GM18519 (cell line): Measurements from ENCODE around the gene CSF1R.
"Not testable (repeated sequence)": the region's sequence is repeated elsewhere in the genome, so short reads cannot be mapped to it uniquely, and the experiment has no call there.

Experiments
- ATAC-seq: cut with Tn5 transposase; IDR thresholded peaks from one replicate; pipeline ENCODE4 v1.9.1; 2021; ENCODE audit warnings: mild to moderate bottlenecking, moderate library complexity; ENCODE audit not compliant: unreplicated experiment, low FRiP score

CSF1R gene

GRCh38 chr5:150057996-150058395 lies 28.4 kb downstream of the CSF1R start:
- no peak for ATAC-seq

DNA sequence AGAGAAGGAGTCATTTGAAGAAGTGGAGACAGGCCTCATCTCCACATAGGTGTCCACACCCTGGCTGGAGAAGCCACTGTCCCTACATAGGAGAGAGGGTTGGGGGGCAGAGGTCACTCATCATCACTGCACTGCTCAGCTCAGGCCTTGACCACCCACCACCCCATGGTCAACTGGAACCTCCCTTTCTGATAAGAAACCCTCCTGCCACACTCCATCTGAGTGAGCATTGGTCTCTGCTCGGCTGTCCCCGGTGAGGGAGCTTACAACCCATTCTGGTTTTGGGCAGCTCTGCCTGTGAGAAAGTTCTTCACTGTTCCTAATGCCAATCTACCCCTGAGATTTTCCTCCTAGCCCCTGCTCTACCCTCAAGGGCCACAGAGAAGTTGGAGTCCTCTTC lies 28.8 kb downstream of the CSF1R start:
- ATAC-seq: no peak

GRCh38 chr5:150057052-150057451 lies 29.3 kb downstream of the CSF1R start:
- ATAC-seq: no peak

DNA sequence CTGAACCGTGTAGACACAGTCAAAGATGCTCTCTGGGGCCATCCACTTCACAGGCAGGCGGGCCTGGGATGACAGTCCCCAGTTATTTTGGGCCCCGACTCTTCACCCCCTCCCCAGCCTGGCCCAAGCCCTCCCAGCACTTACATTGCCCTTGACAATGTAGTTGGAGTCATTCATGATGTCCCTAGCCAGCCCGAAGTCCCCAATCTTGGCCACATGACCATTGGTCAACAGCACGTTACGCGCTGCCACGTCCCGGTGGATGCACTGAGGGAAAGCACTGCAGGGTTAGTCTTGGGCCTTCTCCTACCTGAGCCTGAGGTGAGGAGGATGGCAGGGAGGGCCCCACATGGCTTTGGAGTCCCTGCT lies 30.3 kb downstream of the CSF1R start:
- ATAC-seq: no peak

DNA sequence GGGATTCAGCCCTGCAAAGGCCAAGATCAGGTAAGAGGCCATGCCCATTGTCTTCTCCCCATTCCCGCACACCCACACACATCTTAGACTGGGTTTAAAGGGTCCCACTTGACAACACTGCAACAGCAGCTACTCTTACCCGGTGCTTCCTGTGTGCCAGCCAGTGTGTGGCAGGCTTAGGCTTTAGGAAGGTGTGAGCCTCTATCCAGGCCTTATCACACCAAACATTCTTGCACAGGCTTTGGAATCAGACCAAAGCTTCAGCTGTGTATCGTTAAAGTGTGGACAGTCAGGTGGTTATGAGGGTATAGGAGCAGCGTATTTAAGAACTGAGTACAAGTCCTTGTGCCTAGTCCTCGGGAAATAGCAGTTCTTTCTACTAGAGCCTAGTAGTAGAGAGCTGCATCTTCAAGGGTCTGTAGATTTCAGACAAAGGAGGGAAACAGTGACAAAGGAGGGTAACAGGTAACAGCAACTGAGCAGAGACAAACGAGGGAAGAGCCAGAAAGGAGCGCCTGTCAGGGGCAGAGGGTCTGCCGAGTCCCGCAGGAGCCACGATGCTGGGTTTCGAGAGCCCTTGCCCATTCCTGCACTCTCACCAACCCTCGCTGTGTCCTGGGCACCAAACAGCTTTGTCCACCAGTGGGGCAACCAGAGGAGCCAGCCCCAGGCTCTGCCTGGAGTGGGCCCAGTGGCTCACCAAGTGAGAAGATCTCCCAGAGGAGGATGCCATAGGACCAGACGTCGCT lies 30.9 kb downstream of the CSF1R start:
- no peak for ATAC-seq

GRCh38 chr5:150054569-150054968 lies 31.8 kb downstream of the CSF1R start:
- ATAC-seq: no peak

DNA sequence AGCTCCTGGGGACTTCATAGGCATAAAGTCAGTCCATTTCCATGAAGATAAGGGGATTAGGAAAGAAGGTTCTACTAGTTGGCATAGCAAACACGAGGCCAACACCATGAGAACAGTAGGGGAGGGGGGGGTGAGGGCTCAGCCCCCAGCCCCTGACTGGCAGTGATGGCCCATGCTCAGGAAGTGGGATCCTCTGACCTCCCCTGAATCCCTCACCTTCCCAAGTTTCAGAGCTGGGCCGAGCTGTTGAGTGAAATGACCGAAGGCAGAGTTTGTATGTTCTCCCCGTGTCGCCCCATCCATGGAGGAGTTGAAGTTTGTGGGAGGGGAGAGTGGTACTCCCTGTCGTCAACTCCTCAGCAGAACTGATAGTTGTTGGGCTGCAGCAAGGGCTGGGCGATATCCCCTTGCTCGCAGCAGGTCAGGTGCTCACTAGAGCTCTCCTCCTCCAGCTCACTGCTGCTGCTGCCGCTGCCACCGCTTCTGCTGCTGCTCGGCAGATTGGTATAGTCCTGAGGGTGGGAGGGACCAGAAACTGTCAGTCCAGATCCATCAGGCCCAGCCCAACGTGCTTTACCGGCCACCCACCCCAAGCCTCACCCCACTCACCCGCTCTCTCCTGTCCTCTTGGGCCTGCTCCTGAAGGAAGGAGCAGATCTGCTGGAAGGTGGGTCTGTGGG lies 32.5 kb downstream of the CSF1R start:
- ATAC-seq: no peak

GRCh38 chr5:150052956-150053712 lies 33.2 kb downstream of the CSF1R start:
- no peak for ATAC-seq

- no peak for ATAC-seq
Observed at GRCh38 chr5:150052226-150052955, 34.0 kb downstream of the CSF1R start.

GRCh38 chr5:150051657-150052195 lies 34.6 kb downstream of the CSF1R start:
- no peak for ATAC-seq

DNA sequence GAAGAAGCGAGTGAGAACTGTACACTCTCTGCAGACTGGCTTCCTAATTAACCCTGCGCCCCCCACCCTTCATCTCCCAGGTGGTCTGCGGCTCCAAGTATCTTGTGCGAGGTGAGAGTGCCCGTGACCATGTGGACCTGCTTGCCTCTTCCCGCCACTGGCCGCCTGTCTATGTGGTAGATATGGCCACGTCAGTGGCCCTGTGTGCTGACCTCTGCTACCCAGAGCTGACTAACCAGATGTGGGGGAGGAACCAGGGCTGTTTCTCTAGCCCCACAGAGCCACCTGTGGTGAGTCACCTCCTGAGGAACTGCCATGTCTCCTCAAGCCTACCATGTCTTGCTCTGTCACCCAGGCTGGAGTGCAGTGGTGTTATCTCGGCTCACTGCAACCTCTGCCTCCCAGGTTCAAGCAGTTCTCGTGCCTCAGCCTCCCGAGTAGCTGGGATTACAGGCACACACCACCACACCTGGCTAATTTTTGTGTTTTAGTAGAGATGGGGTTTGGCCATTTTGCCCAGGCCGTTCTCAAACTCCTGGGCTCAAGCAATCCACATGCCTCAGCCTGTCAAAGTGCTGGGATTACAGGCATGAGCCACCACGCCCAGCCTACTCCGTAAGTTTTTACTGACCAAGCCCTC lies 36.1 kb downstream of the CSF1R start:
- not testable (repeated sequence) for ATAC-seq

DNA sequence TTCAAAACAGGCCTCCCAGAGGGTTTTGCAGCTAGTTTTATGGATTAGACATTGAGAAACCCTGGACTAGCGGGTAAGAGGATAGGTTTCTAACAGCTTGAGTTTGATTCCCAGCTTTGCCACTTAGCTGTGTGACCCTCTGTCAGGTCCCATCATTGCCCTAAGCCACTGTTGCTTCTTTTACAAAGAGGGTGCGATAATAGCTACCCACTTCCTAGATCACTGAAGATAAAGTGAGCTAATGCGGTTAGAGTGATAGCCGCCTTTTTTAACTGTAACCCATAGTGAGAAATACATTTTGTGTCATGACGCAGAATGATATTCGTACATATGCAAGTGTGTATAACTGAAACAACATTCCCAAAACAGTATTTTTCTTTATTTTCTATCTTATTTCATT lies 40.3 kb downstream of the CSF1R start:
- ATAC-seq: no peak

DNA sequence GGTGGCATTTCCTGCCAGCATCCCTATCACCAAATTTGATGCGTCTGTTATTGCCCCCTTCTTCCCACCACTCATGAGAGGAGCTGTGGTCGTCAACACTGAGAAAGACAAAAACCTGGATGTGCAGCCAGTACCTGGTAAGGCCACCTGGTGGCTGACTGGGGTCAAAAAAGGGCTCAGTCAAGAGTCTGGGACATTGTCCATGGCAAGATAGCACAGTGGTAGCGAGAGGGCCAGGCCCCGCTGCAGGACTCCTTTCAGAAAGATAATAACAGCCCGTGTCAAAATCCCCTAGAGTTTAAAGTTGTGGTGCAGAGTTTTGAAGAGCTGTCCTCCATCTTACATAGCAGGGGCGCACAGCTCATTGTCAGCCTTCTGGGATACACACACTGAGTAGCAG lies 40.8 kb downstream of the CSF1R start:
- no peak for ATAC-seq

DNA sequence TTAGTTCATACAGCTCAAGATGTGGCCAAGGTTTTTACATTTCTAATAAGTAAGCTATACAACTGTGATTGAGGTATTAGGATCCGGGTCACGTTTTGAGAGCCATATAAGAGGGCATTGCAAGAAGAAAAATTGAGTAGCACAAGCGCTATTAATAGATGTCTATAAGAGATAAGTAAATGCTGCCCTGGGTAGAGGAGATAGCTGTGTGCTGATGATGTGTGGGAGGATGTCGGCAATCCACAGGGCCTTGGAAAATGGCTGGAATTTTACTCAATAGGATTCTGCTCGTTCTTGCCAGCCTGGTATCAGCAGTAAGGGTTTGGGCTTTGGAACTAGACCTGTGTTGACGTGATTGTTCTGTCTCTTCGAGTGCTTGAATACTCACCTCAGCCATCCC lies 41.6 kb downstream of the CSF1R start:
- no peak for ATAC-seq

DNA sequence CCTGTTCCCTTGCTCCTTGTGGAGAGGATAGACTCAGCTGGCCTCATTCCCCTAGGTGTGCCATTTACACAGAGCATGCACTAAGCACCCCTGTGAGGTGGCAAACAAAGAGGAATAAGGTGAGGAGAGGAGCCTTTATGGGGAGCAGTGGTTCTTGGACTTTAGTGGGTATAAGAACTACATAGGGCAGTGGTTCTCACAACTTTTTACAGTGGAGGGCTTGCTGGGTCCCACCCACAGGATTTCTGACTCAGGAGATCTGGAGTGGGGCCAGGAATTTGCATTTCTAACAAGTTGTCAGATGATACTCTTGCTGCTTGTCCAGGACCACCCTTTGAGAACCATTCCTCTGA lies 42.0 kb downstream of the CSF1R start:
- ATAC-seq: no peak

DNA sequence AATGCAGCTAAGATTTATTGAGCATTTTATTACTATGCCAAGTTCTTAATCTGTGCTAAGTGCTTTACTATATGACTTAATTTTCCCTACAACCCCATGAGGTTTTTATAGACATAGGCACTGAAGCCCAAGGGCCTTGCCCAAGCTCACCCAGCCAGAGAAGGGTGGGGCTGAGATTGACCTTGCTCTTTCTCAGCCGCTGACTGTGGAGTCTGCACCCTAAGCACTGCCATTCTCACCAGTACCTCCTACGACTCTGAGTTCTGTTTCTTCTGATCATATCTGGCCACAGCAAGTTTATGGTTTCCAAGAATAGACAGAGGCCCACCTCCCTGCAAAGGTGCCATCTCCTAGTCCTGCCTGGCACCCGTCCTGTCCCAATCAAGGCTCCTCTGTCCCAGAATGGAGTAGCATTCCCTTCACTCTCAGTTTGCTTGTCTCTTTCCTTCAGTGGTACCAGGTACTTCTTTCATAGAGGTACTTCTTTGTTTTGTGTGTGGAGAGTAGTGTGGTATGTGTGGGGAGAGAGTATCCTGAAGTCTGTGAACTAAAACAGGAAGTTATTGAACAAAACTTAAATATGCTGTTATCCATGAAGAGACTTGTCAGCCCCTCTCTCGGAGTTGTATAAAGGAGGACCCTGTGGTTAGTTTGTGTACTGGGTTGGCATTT lies 42.6 kb downstream of the CSF1R start:
- ATAC-seq: no peak

DNA sequence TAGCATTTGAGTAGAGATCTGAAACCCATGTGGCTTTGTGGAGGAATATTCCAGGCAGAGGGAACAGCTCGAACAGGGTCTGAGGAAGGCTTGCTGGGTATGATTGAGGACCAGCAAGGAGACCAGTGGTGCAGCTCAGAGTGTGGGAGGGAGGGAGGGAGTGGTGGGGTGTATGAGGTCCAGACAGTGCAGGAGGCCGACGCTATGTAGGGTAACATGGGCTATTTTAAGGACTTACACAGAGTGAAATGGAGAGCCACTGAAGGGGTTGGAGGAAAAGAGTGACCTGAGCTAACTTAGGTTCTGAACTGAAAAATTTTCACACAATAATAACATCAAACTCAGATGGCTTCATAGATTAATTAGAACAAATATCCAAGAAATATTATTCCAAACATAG lies 43.9 kb downstream of the CSF1R start:
- no peak for ATAC-seq

DNA sequence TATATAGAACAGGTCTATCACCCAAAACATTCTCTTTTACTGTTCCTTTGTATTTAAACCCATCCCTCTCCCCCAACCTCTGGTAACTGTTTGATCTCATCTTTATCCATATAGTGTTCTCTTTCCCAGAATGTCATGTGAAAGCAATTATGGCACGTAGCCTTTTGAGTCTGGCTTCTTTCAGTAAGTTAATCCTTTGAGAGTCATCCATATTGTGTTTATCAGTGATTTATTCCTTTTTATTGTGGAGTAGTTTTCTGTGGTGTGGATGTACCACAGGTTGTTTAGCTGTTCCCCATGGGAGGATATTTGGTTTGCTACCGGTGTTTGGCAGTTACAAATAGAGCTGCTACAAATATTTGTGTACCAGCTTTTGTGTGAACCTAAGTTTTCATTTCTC lies 47.8 kb downstream of the CSF1R start:
- ATAC-seq: no peak

GRCh38 chr5:150036513-150036912 lies 49.8 kb downstream of the CSF1R start:
- no peak for ATAC-seq
